Neutrophil (primary cell): ENCODE results near the gene SPX.

ENCODE experiments used
- H3K27ac ChIP-seq: fragments of 200-600 bp; sonication (generic); 2 replicates; pipeline ENCODE4 v1.5.1; 2016; ENCODE audit warnings: mild to moderate bottlenecking, moderate library complexity
- H3K27me3 ChIP-seq: fragments of 200-600 bp; sonication (generic); 2 replicates; pipeline ENCODE4 v1.6.0; 2016; ENCODE audit warnings: mild to moderate bottlenecking
- H3K36me3 ChIP-seq: fragments of 200-600 bp; sonication (generic); 2 replicates; pipeline ENCODE4 v1.5.1; 2017
- H3K4me1 ChIP-seq, 2 experiments: fragments of 200-600 bp in 1 of 2; sonication (generic) in 1 of 2; 1 replicate in 1 of 2; 2 replicates in 1 of 2; pipeline versions ENCODE4 v1.5.1 to v1.6.1; 2013 to 2016; ENCODE audit warnings: low read depth in 1 of 2, low read length in 1 of 2, mild to moderate bottlenecking in 1 of 2, moderate library complexity in 1 of 2; ENCODE audit not compliant: control insufficient read depth in 1 of 2, insufficient read depth in 1 of 2
- H3K4me3 ChIP-seq, 2 experiments: fragments of 200-600 bp in 1 of 2; sonication (generic) in 1 of 2; 1 replicate in 1 of 2; 2 replicates in 1 of 2; pipeline ENCODE4 v1.5.1; 2013 to 2016; ENCODE audit warnings: low read depth in 1 of 2, low read length in 1 of 2, mild to moderate bottlenecking in 1 of 2, moderate library complexity in 1 of 2
- H3K9me3 ChIP-seq: fragments of 200-600 bp; sonication (generic); 2 replicates; pipeline ENCODE4 v1.5.1; 2016
- CTCF ChIP-seq: fragments of 200-600 bp; sonication (generic); IDR thresholded peaks from 2 replicates; pipeline ENCODE4 v1.5.1; 2016; ENCODE audit warnings: antibody characterized with exemption

The SPX gene

GRCh38 chr12:21523148-21523547 is 2.9 kb upstream of the SPX start:
- Histone ChIP-seq H3K9me3 (no peaks in the 10 kb centered on the region), H3K36me3 (no peaks in the 10 kb centered on the region), H3K27ac (no peak overlapping the region), H3K4me3 (no peak overlapping the region), H3K27me3 (peaks cover 48% of the 10 kb centered on the region), H3K4me1 (peaks cover 0 to 6% of the 10 kb centered on the region in 2 experiments)
- no peak for TF ChIP-seq CTCF

- H3K4me1 ChIP-seq = peaks cover 0 to 6% of the 10 kb centered on the region in 2 experiments
- no peak overlapping the region for H3K4me3 ChIP-seq
- H3K27ac ChIP-seq = no peak overlapping the region
- H3K36me3 ChIP-seq = no peaks in the 10 kb centered on the region
- peaks cover 85% of the 10 kb centered on the region for H3K27me3 ChIP-seq
- H3K9me3 ChIP-seq = no peaks in the 10 kb centered on the region
- no peak for TF ChIP-seq CTCF
These were observed 737 bp downstream of the SPX start for GRCh38 chr12:21526721-21527345.

- Histone ChIP-seq H3K36me3 (no peaks in the 10 kb centered on the region), H3K9me3 (no peaks in the 10 kb centered on the region), H3K4me1 (peaks cover 0 to 6% of the 10 kb centered on the region in 2 experiments), H3K27ac (no peak overlapping the region), H3K4me3 (no peak overlapping the region), H3K27me3 (peaks cover 92% of the 10 kb centered on the region)
- TF ChIP-seq CTCF = no peak
These were observed 1.5 kb downstream of the SPX start for GRCh38 chr12:21527451-21528180.

- H3K27me3 ChIP-seq = peaks cover 81% of the 10 kb centered on the region
- H3K36me3 ChIP-seq = no peaks in the 10 kb centered on the region
- no peak overlapping the region for H3K27ac ChIP-seq
- no peaks in the 10 kb centered on the region for H3K9me3 ChIP-seq
- peaks cover 0 to 6% of the 10 kb centered on the region in 2 experiments for H3K4me1 ChIP-seq
- no peak for TF ChIP-seq CTCF
- H3K4me3 ChIP-seq = no peak overlapping the region
These were observed 2.9 kb downstream of the SPX start for GRCh38 chr12:21528953-21529352.

- no peaks in the 10 kb centered on the region for H3K9me3 ChIP-seq
These were observed 3.4 kb downstream of the SPX start for GRCh38 chr12:21529456-21529855.

More at GRCh38 chr12:21529456-21529855, 3.4 kb downstream of the SPX start:
- no peak for TF ChIP-seq CTCF
- Histone ChIP-seq H3K27me3 (peaks cover 81% of the 10 kb centered on the region), H3K27ac (no peak overlapping the region), H3K4me1 (peaks cover 0 to 6% of the 10 kb centered on the region in 2 experiments), H3K36me3 (no peaks in the 10 kb centered on the region), H3K4me3 (no peak overlapping the region)
